GM19463 (cell line): ENCODE measurements around the gene RPL35A.
"Not testable (repeated sequence)": the region's sequence is repeated elsewhere in the genome, so short reads cannot be mapped to it uniquely, and the experiment has no call there.

Source experiments
- ATAC-seq: cut with Tn5 transposase; IDR thresholded peaks from one replicate; pipeline ENCODE4 v1.9.1; 2021; ENCODE audit warnings: mild to moderate bottlenecking, moderate library complexity; ENCODE audit not compliant: unreplicated experiment

The RPL35A gene

DNA sequence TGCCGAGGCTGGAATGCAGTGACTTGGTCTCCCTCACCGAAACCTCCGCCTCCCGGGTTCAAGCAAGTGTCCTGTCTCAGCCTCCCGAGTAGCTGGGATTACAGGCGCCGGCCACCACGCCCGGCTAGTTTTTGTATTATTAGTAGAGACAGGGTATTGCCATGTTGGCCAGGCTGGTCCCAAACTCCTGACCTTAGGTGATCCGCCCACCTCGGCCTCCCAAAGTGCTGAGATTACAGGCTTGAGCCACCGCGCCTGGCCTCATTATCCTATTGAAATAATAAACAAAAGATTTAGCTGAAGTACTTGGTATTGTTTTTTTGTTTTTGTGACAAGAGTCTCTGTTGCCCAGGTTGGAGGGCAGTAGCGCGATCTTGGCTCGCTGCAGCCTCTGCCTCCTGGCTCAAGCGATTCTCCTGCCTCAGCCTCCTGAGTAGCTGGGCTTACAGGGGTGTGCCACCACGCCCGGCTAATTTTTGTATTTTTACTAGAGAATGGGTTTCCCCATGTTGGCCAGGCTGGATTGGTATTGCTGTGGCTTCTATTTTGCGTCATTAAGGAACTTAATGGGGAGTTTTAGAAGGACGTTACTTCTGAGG, 1.5 kb downstream of the RPL35A start:
- ATAC-seq = no peak

DNA sequence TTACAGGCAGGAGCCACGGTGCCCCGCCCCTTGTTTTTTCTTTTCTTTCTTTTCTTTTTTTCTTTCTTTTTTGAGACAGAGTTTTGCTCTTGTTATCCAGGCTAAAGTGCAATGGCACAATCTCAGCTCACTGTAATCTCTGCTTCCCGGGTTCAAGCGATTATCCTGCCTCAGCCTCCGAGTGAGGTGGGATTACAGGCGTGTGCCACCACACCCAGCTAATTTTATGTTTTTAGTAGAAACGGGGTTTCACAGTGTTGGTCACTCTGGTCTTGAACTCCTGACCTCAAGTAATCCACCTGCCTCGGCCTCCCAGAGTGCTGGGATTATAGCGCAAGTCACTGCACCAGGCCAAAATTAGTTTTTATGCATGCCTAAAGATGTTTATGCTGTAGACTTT, 2.5 kb downstream of the RPL35A start:
- no peak for ATAC-seq

GRCh38 chr3:197953325-197953724, 3.3 kb downstream of the RPL35A start:
- ATAC-seq = no peak

- no peak for ATAC-seq
These were observed 3.9 kb downstream of the RPL35A start for GRCh38 chr3:197953881-197954280.

DNA sequence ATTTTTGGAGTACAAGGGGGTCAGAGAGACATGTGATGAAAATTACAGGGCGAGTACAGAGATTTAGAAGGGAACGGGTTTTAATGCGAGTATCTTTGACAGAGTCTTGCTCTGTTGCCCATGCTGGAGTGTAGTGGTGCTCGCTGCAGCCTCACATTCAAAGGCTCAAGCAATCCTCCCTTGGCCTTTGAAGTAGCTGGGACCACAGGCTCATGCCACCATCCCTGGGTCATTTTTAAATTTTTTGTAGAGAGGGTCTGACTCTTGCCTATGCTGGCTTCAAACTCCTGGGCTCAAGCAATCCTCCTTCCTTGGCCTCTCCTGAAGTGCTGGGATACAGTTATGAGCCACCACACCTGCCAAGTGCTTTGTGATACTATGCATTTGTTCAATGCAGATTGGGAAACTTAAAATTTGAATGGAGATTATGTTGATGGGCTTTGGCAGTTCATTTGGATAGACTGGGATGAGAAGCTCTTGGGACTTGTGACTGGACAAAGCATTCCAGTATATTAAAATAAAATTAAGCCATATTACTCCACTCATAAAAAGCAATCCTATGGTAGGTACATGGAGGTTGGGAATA, 6.0 kb downstream of the RPL35A start:
- no peak for ATAC-seq

DNA sequence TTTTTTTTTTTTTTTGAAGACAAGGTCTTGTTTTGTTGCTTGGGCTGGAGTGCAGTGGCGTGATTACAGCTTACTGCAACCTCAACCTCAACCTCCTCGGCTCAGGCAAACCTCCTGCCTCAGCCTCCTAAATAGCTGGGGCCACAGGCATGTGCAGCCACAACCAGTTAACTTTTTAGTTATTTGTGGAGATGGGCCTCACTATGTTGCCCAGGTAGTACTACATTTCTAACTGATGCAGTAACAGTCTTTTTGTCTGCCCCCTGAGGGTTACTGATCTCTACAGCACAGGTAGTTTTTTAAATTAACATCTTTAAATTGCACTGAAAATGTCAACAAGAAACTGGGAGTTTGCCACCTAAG, 6.6 kb downstream of the RPL35A start:
- ATAC-seq = no peak

GRCh38 chr3:197957790-197958133, 7.8 kb downstream of the RPL35A start:
- no peak for ATAC-seq

GRCh38 chr3:197958346-197958745, 8.4 kb downstream of the RPL35A start:
- no peak for ATAC-seq

DNA sequence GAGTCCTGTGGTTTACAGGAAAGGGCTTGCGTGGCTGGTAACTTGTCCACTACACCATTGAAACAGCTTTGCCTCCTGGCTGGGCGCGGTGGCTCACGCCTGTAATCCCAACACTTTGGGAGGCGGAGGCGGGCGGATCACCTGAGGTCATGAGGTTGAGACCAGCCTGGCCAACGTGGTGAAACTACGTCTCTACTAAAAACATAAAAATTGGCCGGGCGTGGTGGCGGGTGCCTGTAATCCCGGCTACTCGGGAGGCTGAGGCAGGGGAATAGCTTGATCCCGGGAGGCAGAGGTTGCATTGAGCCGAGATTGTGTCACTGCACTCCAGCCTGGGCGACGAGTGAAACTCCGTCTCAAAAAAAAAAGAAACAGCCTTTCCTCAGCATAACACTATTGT, 8.9 kb downstream of the RPL35A start:
- not testable (repeated sequence) for ATAC-seq

GRCh38 chr3:197959500-197959890, 9.5 kb downstream of the RPL35A start:
- no peak for ATAC-seq

- peak; percentile 99 for ATAC-seq
These were observed 10.1 kb downstream of the RPL35A start, which contains the start of gene LMLN for GRCh38 chr3:197959891-197960693. Gene LMLN, plus strand, starts transcription at chr3:197960217. Its CDS starts 29 bp downstream, at chr3:197960246.

- no peak for ATAC-seq
These were observed 10.9 kb downstream of the RPL35A start for GRCh38 chr3:197960694-197961581.

- no peak for ATAC-seq
These were observed 11.6 kb downstream of the RPL35A start for GRCh38 chr3:197961582-197961945.

- ATAC-seq = no peak
These were observed 13.1 kb downstream of the RPL35A start for GRCh38 chr3:197963019-197963637.

DNA sequence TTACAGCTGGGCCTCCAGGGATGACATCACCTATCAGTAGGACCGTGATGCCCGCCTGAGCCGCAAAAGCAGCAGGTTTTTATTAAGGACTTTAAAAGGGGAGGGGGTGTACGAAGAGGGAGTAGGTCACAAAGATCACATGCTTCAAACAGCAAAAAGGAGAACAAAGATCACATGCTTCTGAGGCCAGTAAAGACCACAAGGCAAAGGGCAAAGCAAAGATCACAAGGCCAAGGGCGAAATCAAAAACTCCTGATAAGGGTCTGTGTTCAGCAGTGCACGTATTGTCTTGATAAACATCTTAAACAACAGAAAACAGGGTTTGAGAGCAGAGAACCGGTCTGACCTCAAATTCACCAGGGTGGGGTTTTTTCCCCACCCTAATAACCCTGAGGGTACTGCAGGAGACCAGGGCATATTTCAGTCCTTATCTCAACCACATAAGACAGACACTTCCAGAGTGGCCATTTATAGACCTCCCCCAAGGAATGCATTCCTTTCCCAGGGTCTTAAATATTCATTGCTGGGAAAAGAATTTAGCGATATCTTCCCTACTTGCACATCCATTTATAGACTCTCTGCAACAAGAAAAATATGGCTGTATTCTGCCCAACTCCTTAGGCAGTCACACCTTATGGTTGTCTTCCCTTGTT, 17.5 kb downstream of the RPL35A start:
- ATAC-seq = not testable (repeated sequence)

- ATAC-seq = no peak
These were observed 20.6 kb downstream of the RPL35A start for GRCh38 chr3:197970588-197970987.

DNA sequence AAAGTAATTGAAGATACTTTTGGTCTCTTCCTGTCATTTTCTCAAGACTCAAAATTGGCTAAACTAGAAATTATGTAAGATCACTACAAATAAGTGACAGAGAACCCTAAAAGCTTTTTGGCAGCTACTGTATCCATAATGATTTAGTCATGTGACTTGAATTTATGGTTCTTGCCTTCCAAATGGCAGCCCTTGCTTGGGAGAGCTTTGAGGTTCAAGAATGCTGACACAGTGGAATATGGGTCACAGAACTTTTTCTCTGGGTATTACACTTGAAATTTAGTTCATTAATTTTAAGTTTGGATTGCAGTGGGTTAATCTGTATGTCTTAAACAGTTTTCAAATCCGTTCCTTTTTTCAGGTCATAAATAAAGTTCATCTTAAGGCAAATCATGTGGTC, 24.0 kb downstream of the RPL35A start:
- no peak for ATAC-seq

DNA sequence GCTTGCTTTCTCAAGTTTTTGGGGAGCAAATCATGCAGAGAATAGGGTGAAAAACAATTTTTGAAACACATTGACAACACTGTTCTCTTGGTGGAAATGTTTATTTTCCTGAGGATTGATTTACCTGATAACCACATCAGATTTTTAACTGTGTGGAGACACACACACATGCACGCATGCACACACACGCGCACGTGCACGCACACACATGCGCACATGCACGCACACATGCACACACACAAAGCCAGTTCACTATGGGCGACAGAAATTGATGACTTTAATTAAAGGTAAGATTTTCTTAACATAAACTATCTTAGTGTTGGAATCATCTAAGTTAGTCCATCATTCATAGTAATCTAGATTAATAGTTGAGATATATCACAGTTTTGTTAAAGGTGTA, 25.3 kb downstream of the RPL35A start:
- ATAC-seq = no peak

GRCh38 chr3:197983076-197983475, 33.1 kb downstream of the RPL35A start:
- ATAC-seq = no peak

DNA sequence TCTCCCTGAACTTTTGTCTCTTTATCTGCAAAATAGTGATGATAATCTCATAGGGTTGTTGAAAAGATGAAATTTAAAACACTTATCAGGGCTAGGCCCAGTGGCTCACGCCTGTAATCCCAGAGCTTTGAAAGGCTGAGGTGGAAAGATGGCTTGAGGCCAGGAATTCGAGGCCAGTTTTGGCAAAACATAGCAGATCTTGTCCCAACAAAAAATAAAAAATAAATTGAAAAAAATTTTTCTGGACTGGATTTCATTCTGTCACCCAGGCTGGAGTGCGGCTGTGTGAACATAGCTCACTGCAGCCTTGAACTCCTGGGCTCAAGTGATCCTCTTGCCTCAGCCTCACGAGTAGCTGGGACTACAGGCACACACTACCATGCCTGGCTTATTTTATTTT, 39.7 kb downstream of the RPL35A start:
- ATAC-seq = no peak
